ENCODE measurements around the gene KCNMA1.

- TF ChIP-seq CTCF (IDR thresholded peaks at IDR 0.05) (no peak), POLR2A (IDR thresholded peaks at IDR 0.05) (no peak), POLR2AphosphoS5 (IDR thresholded peaks at IDR 0.05) (no peak)
These were observed 124.4 kb downstream of the KCNMA1 start for GRCh38 chr10:77513220-77513619.
